Bone marrow (tissue), 2 donors: ENCODE results near the gene PPP1R37.
A peak's percentile ranks its signal among the peaks of the same experiment; 100 is the strongest.
"Not testable (repeated sequence)": the region's sequence is repeated elsewhere in the genome, so short reads cannot be mapped to it uniquely, and the experiment has no call there.

Experiments used
- DNase-seq, 2 donors: peaks; one replicate each; lab custom pipeline; 2025; lab: John Stamatoyannopoulos, UW

PPP1R37 gene

GRCh38 chr19:45095496-45096413, 2.8 kb downstream of the PPP1R37 start:
- no peak for DNase-seq

- DNase-seq = no peak
Measured at GRCh38 chr19:45096700-45097099, 3.7 kb downstream of the PPP1R37 start.

- no peak for DNase-seq
Measured at GRCh38 chr19:45097450-45097775, 4.4 kb downstream of the PPP1R37 start.

GRCh38 chr19:45097776-45098520, 5.0 kb downstream of the PPP1R37 start:
- no peak for DNase-seq

- DNase-seq = no peak
Measured at GRCh38 chr19:45098521-45099466, 5.8 kb downstream of the PPP1R37 start.

- no peak for DNase-seq
Measured at GRCh38 chr19:45099467-45100191, 6.7 kb downstream of the PPP1R37 start.

GRCh38 chr19:45100201-45100600, 7.2 kb downstream of the PPP1R37 start:
- no peak for DNase-seq

- DNase-seq = no peak
Measured at GRCh38 chr19:45100846-45101252, 7.9 kb downstream of the PPP1R37 start.

GRCh38 chr19:45101806-45102205, 8.8 kb downstream of the PPP1R37 start:
- no peak for DNase-seq

- DNase-seq = no peak
Measured at GRCh38 chr19:45102481-45102880, 9.5 kb downstream of the PPP1R37 start.

- no peak for DNase-seq
Measured at GRCh38 chr19:45103156-45103507, 10.2 kb downstream of the PPP1R37 start.

GRCh38 chr19:45103508-45104319, 10.7 kb downstream of the PPP1R37 start:
- DNase-seq = no peak

- no peak for DNase-seq
Measured at GRCh38 chr19:45104658-45105349, 11.8 kb downstream of the PPP1R37 start.

- not testable (repeated sequence) for DNase-seq
Measured at GRCh38 chr19:45106363-45106762, 13.4 kb downstream of the PPP1R37 start.

GRCh38 chr19:45107621-45108150, 14.7 kb downstream of the PPP1R37 start:
- no peak for DNase-seq

- peak in 1 of 2 donors; percentile 12 for DNase-seq
Measured at GRCh38 chr19:45110851-45111266, 17.9 kb downstream of the PPP1R37 start.

GRCh38 chr19:45112111-45112827, 19.3 kb downstream of the PPP1R37 start:
- DNase-seq = no peak

GRCh38 chr19:45113628-45114027, 20.6 kb downstream of the PPP1R37 start:
- DNase-seq = no peak

GRCh38 chr19:45114116-45114515, 21.1 kb downstream of the PPP1R37 start:
- no peak for DNase-seq
